H9 (cell line): ENCODE results near the gene PDZD2. TPM values are rescaled to one million over a fixed set of nuclear protein-coding genes. Genes with fewer than 3 reads are reported as not detected.
A peak's percentile ranks its signal among the peaks of the same experiment; 100 is the strongest.

Experiments used
- DNase-seq: peaks from one replicate; pipeline ENCODE4 v3.0.0-alpha.2; 2017
- H2AFZ ChIP-seq: one replicate; pipeline ENCODE4 v1.6.1; 2013; ENCODE audit warnings: mild to moderate bottlenecking, low read length, control low read depth, moderate library complexity
- H2AK5ac ChIP-seq: 2 replicates; pipeline ENCODE4 v1.6.1; 2013; ENCODE audit warnings: low read length, control low read depth, mixed read lengths; ENCODE audit not compliant: insufficient read length
- H2BK120ac ChIP-seq: one replicate; pipeline ENCODE4 v1.6.1; 2013; ENCODE audit warnings: low read depth, mild to moderate bottlenecking, low read length, control low read depth, inconsistent platforms; ENCODE audit not compliant: poor library complexity, severe bottlenecking
- H2BK12ac ChIP-seq: 2 replicates; pipeline ENCODE4 v1.6.1; 2013; ENCODE audit warnings: low read length, control low read depth, mixed read lengths, low read depth; ENCODE audit not compliant: insufficient read length
- H2BK15ac ChIP-seq: 2 replicates; pipeline ENCODE4 v1.6.1; 2013; ENCODE audit warnings: low read depth, low read length, control low read depth
- H2BK20ac ChIP-seq: one replicate; pipeline ENCODE4 v1.6.1; 2013; ENCODE audit warnings: low read depth, mild to moderate bottlenecking, low read length, control low read depth, inconsistent platforms; ENCODE audit not compliant: poor library complexity, severe bottlenecking
- H2BK5ac ChIP-seq: 2 replicates; pipeline ENCODE4 v1.6.1; 2013; ENCODE audit warnings: low read length, control low read depth, mixed read lengths; ENCODE audit not compliant: insufficient read length
- H3K14ac ChIP-seq: 2 replicates; pipeline ENCODE4 v1.6.1; 2013; ENCODE audit warnings: low read length, control low read depth; ENCODE audit not compliant: insufficient read depth
- H3K18ac ChIP-seq: 2 replicates; pipeline ENCODE4 v1.6.1; 2013; ENCODE audit warnings: low read depth, mild to moderate bottlenecking, mixed read lengths, low read length, control low read depth; ENCODE audit not compliant: insufficient read length
- H3K23ac ChIP-seq: 2 replicates; pipeline ENCODE4 v1.6.1; 2013; ENCODE audit warnings: low read length, control low read depth, mixed read lengths, low read depth; ENCODE audit not compliant: insufficient read length
- H3K23me2 ChIP-seq: 2 replicates; pipeline ENCODE4 v1.6.1; 2013; ENCODE audit warnings: low read depth, mild to moderate bottlenecking, mixed read lengths, low read length, control low read depth; ENCODE audit not compliant: insufficient read length, poor library complexity, severe bottlenecking
- H3K27ac ChIP-seq: 2 replicates; pipeline ENCODE4 v1.5.1; 2013; ENCODE audit warnings: low read length, control low read depth, mixed read lengths, low read depth; ENCODE audit not compliant: insufficient read length
- H3K27me3 ChIP-seq: 2 replicates; pipeline ENCODE4 v1.6.1; 2013; ENCODE audit warnings: low read length, control low read depth, inconsistent platforms; ENCODE audit not compliant: insufficient read depth
- H3K4ac ChIP-seq: 2 replicates; pipeline ENCODE4 v1.6.1; 2013; ENCODE audit warnings: low read depth, mild to moderate bottlenecking, control low read depth, inconsistent platforms, low read length, moderate library complexity
- H3K4me1 ChIP-seq: 2 replicates; pipeline ENCODE4 v1.6.1; 2013; ENCODE audit warnings: low read length, control low read depth, inconsistent platforms; ENCODE audit not compliant: insufficient read depth
- H3K4me2 ChIP-seq: 2 replicates; pipeline ENCODE4 v1.6.1; 2013; ENCODE audit warnings: low read length, control low read depth, mixed read lengths; ENCODE audit not compliant: insufficient read length, insufficient read depth
- H3K56ac ChIP-seq: 2 replicates; pipeline ENCODE4 v1.6.1; 2013; ENCODE audit warnings: low read depth, mild to moderate bottlenecking, mixed read lengths, low read length, control low read depth; ENCODE audit not compliant: insufficient read length
- H3K79me1 ChIP-seq: 2 replicates; pipeline ENCODE4 v1.6.1; 2013; ENCODE audit warnings: low read depth, mild to moderate bottlenecking, moderate library complexity, low read length, control low read depth, inconsistent platforms; ENCODE audit not compliant: insufficient read depth, poor library complexity, severe bottlenecking
- H3K79me2 ChIP-seq: 2 replicates; pipeline ENCODE4 v1.6.1; 2013; ENCODE audit warnings: low read length, control low read depth, inconsistent platforms; ENCODE audit not compliant: insufficient read depth
- H3K9ac ChIP-seq: 2 replicates; pipeline ENCODE4 v1.6.1; 2013; ENCODE audit warnings: low read length, control low read depth, mixed read lengths; ENCODE audit not compliant: insufficient read length; ENCODE audit errors: extremely low read depth
- H3K9me3 ChIP-seq: one replicate; pipeline ENCODE4 v1.6.1; 2013; ENCODE audit warnings: low read depth, low read length, inconsistent platforms; ENCODE audit not compliant: control insufficient read depth
- H3T11ph ChIP-seq: one replicate; pipeline ENCODE4 v1.6.1; 2013; ENCODE audit warnings: mild to moderate bottlenecking, low read length, control low read depth, inconsistent platforms
- H4K20me1 ChIP-seq: one replicate; pipeline ENCODE4 v1.6.1; 2013; ENCODE audit not compliant: control insufficient read depth, insufficient read length, insufficient read depth
- H4K5ac ChIP-seq: 2 replicates; pipeline ENCODE4 v1.6.1; 2013; ENCODE audit warnings: low read depth, mild to moderate bottlenecking, mixed read lengths, low read length, control low read depth; ENCODE audit not compliant: insufficient read length
- H4K8ac ChIP-seq: replicated peaks from 2 replicates; pipeline ENCODE4 v1.6.1; 2013; ENCODE audit warnings: low read length, control low read depth, mixed read lengths, low read depth; ENCODE audit not compliant: insufficient read length
- H4K91ac ChIP-seq: 2 replicates; pipeline ENCODE4 v1.6.1; 2013; ENCODE audit warnings: low read depth, mild to moderate bottlenecking, moderate library complexity, mixed read lengths, low read length, control low read depth; ENCODE audit not compliant: insufficient read length
- H3K27ac Mint-ChIP-seq, 3 experiments: 2 replicates in 2 of 3; 3 replicates in 1 of 3; pipeline ENCODE4 v1.8.0; 2020 to 2021; ENCODE audit warnings: mixed read lengths in 3 of 3, mild to moderate bottlenecking in 1 of 3, moderate library complexity in 1 of 3
- H3K27me3 Mint-ChIP-seq: 2 replicates; pipeline ENCODE4 v1.8.0; 2021; ENCODE audit warnings: low read depth, mild to moderate bottlenecking, moderate library complexity, mixed read lengths
- H3K36me3 Mint-ChIP-seq, 3 experiments: 2 replicates in 2 of 3; 3 replicates in 1 of 3; pipeline ENCODE4 v1.8.0; 2020 to 2021; ENCODE audit warnings: low read depth in 3 of 3, mixed read lengths in 3 of 3; ENCODE audit not compliant: insufficient read depth in 1 of 3
- H3K4me1 Mint-ChIP-seq, 2 experiments: 2 replicates each; pipeline ENCODE4 v1.8.0; 2020; ENCODE audit warnings: mixed read lengths in 2 of 2
- H3K4me3 Mint-ChIP-seq, 2 experiments: 2 replicates in 1 of 2; 3 replicates in 1 of 2; pipeline ENCODE4 v1.8.0; 2020 to 2021; ENCODE audit warnings: mild to moderate bottlenecking in 2 of 2, mixed read lengths in 2 of 2, moderate library complexity in 1 of 2
- H3K9me3 Mint-ChIP-seq, 2 experiments: 2 replicates in 1 of 2; 3 replicates in 1 of 2; pipeline ENCODE4 v1.8.0; 2020; ENCODE audit warnings: mild to moderate bottlenecking in 2 of 2, mixed read lengths in 2 of 2, moderate library complexity in 1 of 2
- CTCF ChIP-seq: fragments of 200-600 bp; sonication (generic); conservative IDR thresholded peaks from 3 replicates; pipeline ENCODE4 v1.8.0; 2021; ENCODE audit warnings: antibody characterized with exemption, mild to moderate bottlenecking
- total RNA-seq: library from RNA; stranded (reverse); gene quantifications from 2 replicates; pipeline ENCODE4 v1.2.1, GENCODE V29; 2021

The PDZD2 gene
- total RNA-seq, 1 experiment from 2014 or later, result 9.9 TPM

- H2BK15ac ChIP-seq, result no peak overlapping the region
- no peak overlapping the region for H3K27ac ChIP-seq
- no peak overlapping the region for H3K9ac ChIP-seq
- Mint-ChIP-seq H3K36me3 (peaks cover 9 to 31% (median 27%) of the 10 kb centered on the region in 3 experiments; a peak in 6 of 7 replicates), H3K27me3 (no peaks in the 10 kb centered on the region), H3K9me3 (no peaks in the 10 kb centered on the region), H3K27ac (peak overlapping the region in 1 of 3 experiments; percentile 32; a peak in 1 of 7 replicates), H3K4me1 (peaks cover 8% of the 10 kb centered on the region in 2 experiments), H3K4me3 (no peak overlapping the region)
- no peak overlapping the region for H3K4me2 ChIP-seq
- H3K79me1 ChIP-seq, result peaks cover under 1% of the 10 kb centered on the region
- no peak overlapping the region for H3K18ac ChIP-seq
- H3K4ac ChIP-seq, result no peak overlapping the region
- no peak overlapping the region for H2BK12ac ChIP-seq
- no peaks in the 10 kb centered on the region for H3K23me2 ChIP-seq
- H3K27me3 ChIP-seq, result no peaks in the 10 kb centered on the region; the same call in 1 of the 2 replicates
- no peak for TF ChIP-seq CTCF
- peaks cover 2% of the 10 kb centered on the region; the same call in 1 of the 2 replicates for H3K79me2 ChIP-seq
- no peak overlapping the region for H2BK5ac ChIP-seq
- H4K91ac ChIP-seq, result no peak overlapping the region
- H3K4me1 ChIP-seq, result no peaks in the 10 kb centered on the region
- no peak overlapping the region for H3K56ac ChIP-seq
- H4K8ac ChIP-seq, result no peak overlapping the region
- H4K20me1 ChIP-seq, result no peaks in the 10 kb centered on the region
- no peak overlapping the region for H2BK20ac ChIP-seq
- no peak overlapping the region for H3K14ac ChIP-seq
- H4K5ac ChIP-seq, result no peak overlapping the region
- H2AK5ac ChIP-seq, result no peak overlapping the region
- H3K23ac ChIP-seq, result no peak overlapping the region
- DNase-seq, result no peak
- H3T11ph ChIP-seq, result no peak overlapping the region
- H3K9me3 ChIP-seq, result no peaks in the 10 kb centered on the region
- H2BK120ac ChIP-seq, result no peak overlapping the region
- H2AFZ ChIP-seq, result no peak overlapping the region
Observed at GRCh38 chr5:32132757-32133156, 493.8 kb downstream of the PDZD2 start.
